A172 (cell line): ENCODE measurements around the gene PACS2. TPM values are rescaled to one million over a fixed set of nuclear protein-coding genes. Genes with fewer than 3 reads are reported as not detected.

Experiments used
- DNase-seq: peaks from one replicate; pipeline ENCODE4 v3.0.0-alpha.2; 2015; ENCODE audit warnings: low spot score
- total RNA-seq: library from RNA; depleted of rRNA; stranded (reverse); fragments of >200 nt; shearing (Covaris generic); gene quantifications from 2 replicates; pipeline ENCODE4 v1.2.3, GENCODE V29; 2014

PACS2 gene
- total RNA-seq, 1 experiment from 2014 or later: 35.9 TPM

GRCh38 chr14:105398726-105399465, 84.3 kb downstream of the PACS2 start:
- DNase-seq: no peak

- no peak for DNase-seq
Observed at GRCh38 chr14:105399466-105399775, 84.9 kb downstream of the PACS2 start.

- DNase-seq: no peak
Observed at GRCh38 chr14:105400016-105400415, 85.5 kb downstream of the PACS2 start.

- no peak for DNase-seq
Observed at GRCh38 chr14:105401699-105402098, 87.2 kb downstream of the PACS2 start.

- DNase-seq: no peak
Observed at GRCh38 chr14:105408592-105408991, 94.0 kb downstream of the PACS2 start.

GRCh38 chr14:105409364-105409763, 94.8 kb downstream of the PACS2 start:
- no peak for DNase-seq

- DNase-seq: no peak
Observed at GRCh38 chr14:105410642-105411016, 96.1 kb downstream of the PACS2 start.

GRCh38 chr14:105411017-105411941, 96.7 kb downstream of the PACS2 start:
- peak; percentile 13 for DNase-seq

- DNase-seq: no peak
Observed at GRCh38 chr14:105411985-105412770, 97.6 kb downstream of the PACS2 start.

- DNase-seq: no peak
Observed at GRCh38 chr14:105412771-105413543, 98.4 kb downstream of the PACS2 start.

- DNase-seq: no peak
Observed at GRCh38 chr14:105413544-105413886, 99.0 kb downstream of the PACS2 start.

- DNase-seq: no peak
Observed at GRCh38 chr14:105414456-105415371, 100.2 kb downstream of the PACS2 start.

GRCh38 chr14:105415481-105416428, 101.2 kb downstream of the PACS2 start:
- no peak for DNase-seq

GRCh38 chr14:105416671-105417070, 102.1 kb downstream of the PACS2 start:
- no peak for DNase-seq

GRCh38 chr14:105417690-105418121, 103.2 kb downstream of the PACS2 start:
- DNase-seq: no peak

- DNase-seq: no peak
Observed at GRCh38 chr14:105418269-105419194, 104.0 kb downstream of the PACS2 start.

GRCh38 chr14:105419195-105420091, 104.9 kb downstream of the PACS2 start, which contains the start of gene MTA1:
MTA1 (plus strand) TSS chr14:105419827; CDS start chr14:105420036, 209 bp downstream.
- no peak for DNase-seq
